ENCODE measurements around the gene QPCTL. TPM values are rescaled to one million over a fixed set of nuclear protein-coding genes. Genes with fewer than 3 reads are reported as not detected.

QPCTL gene
- total and polyA plus RNA-seq, 10 of the 15 experiments (the other 5 are each of a cell fraction or from before 2014, with no cell fraction given), result 1.1 to 22.6 (median 11.2) TPM

GRCh38 chr19:45687599-45687998 is 4.9 kb upstream of the QPCTL start:
- in situ Hi-C loops (cut with MboI) (no loop called here), intact Hi-C loops (cut with micrococcal nuclease; ENCODE audit: unreplicated experiment) (no loop called here)
- no peaks in the 10 kb centered on the region for H3K27me3 ChIP-seq (replicated peaks in 1 of 2; ENCODE audit: control insufficient read depth in 2 of 2, insufficient read depth in 2 of 2, low read length in 1 of 2)
- H3K9me3 ChIP-seq (replicated peaks; ENCODE audit: control insufficient read depth, insufficient read depth, low read length), result no peaks in the 10 kb centered on the region
- no peak overlapping the region for H3K27ac ChIP-seq (ENCODE audit: control insufficient read depth, insufficient read depth)
- no peak for TF ChIP-seq FOS (IDR thresholded peaks at IDR 0.05; ENCODE audit: borderline replicate concordance, extremely low read depth, insufficient read length)
- no peak for TF ChIP-seq PKNOX1 (IDR thresholded peaks at IDR 0.05)
- peak; percentile 59 for TF ChIP-seq POLR2A (IDR thresholded peaks at IDR 0.05; ENCODE audit: low read depth, low read length)
- TF ChIP-seq RUNX3 (IDR thresholded peaks at IDR 0.05; ENCODE audit: low read length), result no peak
- no peak for TF ChIP-seq JUNB (IDR thresholded peaks at IDR 0.05)
- H3K4me2 ChIP-seq (ENCODE audit: control insufficient read depth, insufficient read depth), result no peak overlapping the region
- H3K9ac ChIP-seq (ENCODE audit: control insufficient read depth, insufficient read depth, low read length), result no peak overlapping the region
- ATAC-seq (no peak), FAIRE-seq (no peak), DNase-seq (ENCODE audit: low read depth, low spot score) (no peak)
- SMC1A ChIA-PET (ENCODE audit: uncharacterized antibody, unreplicated experiment), result interaction anchor here (2.1 to 2.4 kb wide), 2 partner anchors 11 to 30 kb away, joined by 5 to 9 read pairs; no protein-coding TSS in a partner anchor
- peaks cover 10 to 19% of the 10 kb centered on the region in 2 experiments for H3K36me3 ChIP-seq (ENCODE audit: control insufficient read depth in 2 of 2, insufficient read depth in 2 of 2, low read length in 1 of 2)
- peaks cover 17% of the 10 kb centered on the region for H3K79me2 ChIP-seq (ENCODE audit: control insufficient read depth, insufficient read depth, low read length)
- H3K4me3 ChIP-seq, result no peak overlapping the region
- H4K20me1 ChIP-seq (ENCODE audit: control insufficient read depth, insufficient read depth), result no peaks in the 10 kb centered on the region; the same call in 1 of the 2 replicates
- CTCF ChIA-PET, result interaction anchor here (0.6 to 3.8 kb wide), 4 partner anchors 8 to 184 kb away, joined by 3 to 22 read pairs (median 4); no protein-coding TSS in a partner anchor
- H2AFZ ChIP-seq (ENCODE audit: control insufficient read depth, low read depth, low read length), result no peak overlapping the region
- RAD21 ChIA-PET (ENCODE audit: unreplicated experiment), result no interaction called here
- no TSS peak for BruUV-seq (replicated peaks)
- 87% methylated on average over 9 of the region's 9 CpGs for WGBS (ENCODE audit: insufficient coverage, insufficient replicate concordance, low lambda C conversion rate, missing lambda C conversion rate)
- H3K4me1 ChIP-seq (ENCODE audit: control insufficient read depth, insufficient read depth, low read length), result peaks cover 3% of the 10 kb centered on the region
- POLR2A ChIA-PET, result interaction anchor here (0.6 to 0.7 kb wide), 2 partner anchors 14 to 18 kb away, joined by 3 read pairs; no protein-coding TSS in a partner anchor
